OCI-LY1 (cell line): Measurements from ENCODE around the gene MSL3B.

Experiments used
- EZH2 ChIP-seq: fragments of 200-600 bp; sonication (generic), shearing (Covaris generic); IDR thresholded peaks from 2 replicates; pipeline ENCODE4 v1.8.0; 2017; ENCODE audit warnings: borderline replicate concordance, mixed run types, mild to moderate bottlenecking, antibody characterized with exemption, low read length, moderate library complexity, mixed read lengths
- TF ChIP-seq, protein P1 (sequence below): fragments of 200-600 bp; sonication (generic), shearing (Covaris generic); IDR thresholded peaks from 2 replicates; pipeline ENCODE4 v1.5.1; 2017; ENCODE audit warnings: mild to moderate bottlenecking, antibody characterized with exemption, low read length, moderate library complexity, mixed read lengths

- TF ChIP-seq, protein P1, sequence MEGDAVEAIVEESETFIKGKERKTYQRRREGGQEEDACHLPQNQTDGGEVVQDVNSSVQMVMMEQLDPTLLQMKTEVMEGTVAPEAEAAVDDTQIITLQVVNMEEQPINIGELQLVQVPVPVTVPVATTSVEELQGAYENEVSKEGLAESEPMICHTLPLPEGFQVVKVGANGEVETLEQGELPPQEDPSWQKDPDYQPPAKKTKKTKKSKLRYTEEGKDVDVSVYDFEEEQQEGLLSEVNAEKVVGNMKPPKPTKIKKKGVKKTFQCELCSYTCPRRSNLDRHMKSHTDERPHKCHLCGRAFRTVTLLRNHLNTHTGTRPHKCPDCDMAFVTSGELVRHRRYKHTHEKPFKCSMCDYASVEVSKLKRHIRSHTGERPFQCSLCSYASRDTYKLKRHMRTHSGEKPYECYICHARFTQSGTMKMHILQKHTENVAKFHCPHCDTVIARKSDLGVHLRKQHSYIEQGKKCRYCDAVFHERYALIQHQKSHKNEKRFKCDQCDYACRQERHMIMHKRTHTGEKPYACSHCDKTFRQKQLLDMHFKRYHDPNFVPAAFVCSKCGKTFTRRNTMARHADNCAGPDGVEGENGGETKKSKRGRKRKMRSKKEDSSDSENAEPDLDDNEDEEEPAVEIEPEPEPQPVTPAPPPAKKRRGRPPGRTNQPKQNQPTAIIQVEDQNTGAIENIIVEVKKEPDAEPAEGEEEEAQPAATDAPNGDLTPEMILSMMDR, result no peak
- TF ChIP-seq EZH2, result no peak
Measured at GRCh38 chr2:233866479-233866878, 1.7 kb downstream of the MSL3B start.
